Progenitor cell of endocrine pancreas (in vitro differentiated cells): Measurements from ENCODE around the gene LETMD1. TPM values are rescaled to one million over a fixed set of nuclear protein-coding genes. Genes with fewer than 3 reads are reported as not detected.

Source experiments
- DNase-seq: peaks from one replicate; pipeline ENCODE4 v3.0.0; 2021; ENCODE audit warnings: low spot score; ENCODE audit not compliant: unreplicated experiment
- H3K27ac Mint-ChIP-seq: 2 replicates; pipeline ENCODE4 v1.8.0; 2021; ENCODE audit warnings: mild to moderate bottlenecking, moderate library complexity, mixed read lengths
- H3K27me3 Mint-ChIP-seq: 2 replicates; pipeline ENCODE4 v1.8.0; 2021; ENCODE audit warnings: mixed read lengths
- H3K36me3 Mint-ChIP-seq: 2 replicates; pipeline ENCODE4 v1.8.0; 2022; ENCODE audit warnings: mixed read lengths; ENCODE audit not compliant: insufficient read depth
- H3K4me1 Mint-ChIP-seq: 2 replicates; pipeline ENCODE4 v1.8.0; 2021; ENCODE audit warnings: low read depth, mixed read lengths
- H3K4me3 Mint-ChIP-seq: 2 replicates; pipeline ENCODE4 v1.8.0; 2021; ENCODE audit warnings: low read depth, mild to moderate bottlenecking, moderate library complexity, mixed read lengths
- H3K9me3 Mint-ChIP-seq: 2 replicates; pipeline ENCODE4 v1.8.0; 2021; ENCODE audit warnings: low read depth, mixed read lengths
- total RNA-seq: library from RNA; stranded (reverse); gene quantifications from 2 replicates; pipeline ENCODE4 v1.2.1, GENCODE V29; 2021
- TF ChIP-seq, protein P1 (sequence below): fragments of 200-600 bp; sonication (generic); IDR thresholded peaks from one replicate; pipeline ENCODE4 v1.5.0; 2021; ENCODE audit warnings: antibody characterized with exemption, mild to moderate bottlenecking; ENCODE audit not compliant: unreplicated experiment

Gene LETMD1
- total RNA-seq, 1 donor from 2014 or later, result 58.0 TPM

DNA sequence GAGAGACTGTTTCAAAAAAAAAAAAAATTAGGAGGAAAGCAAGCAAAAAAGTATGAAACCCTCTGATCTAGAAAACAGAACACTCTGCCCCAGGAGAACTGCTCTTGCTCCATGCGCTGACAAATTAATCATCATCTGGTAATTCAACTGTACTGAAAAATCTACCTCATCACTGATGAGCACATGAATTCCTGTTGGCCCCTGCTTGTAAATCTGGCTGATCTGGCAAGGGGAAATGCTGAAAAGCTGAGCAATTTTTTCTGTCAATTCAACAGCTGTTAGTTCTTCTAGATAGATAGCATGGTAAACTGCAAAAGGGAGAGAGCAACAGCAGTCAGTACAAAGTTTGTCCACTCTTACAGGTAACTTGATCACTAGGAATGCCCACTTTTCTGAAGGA lies 50.5 kb downstream of the LETMD1 start:
- H3K27me3 Mint-ChIP-seq, result no peaks in the 10 kb centered on the region
- TF ChIP-seq, protein P1, sequence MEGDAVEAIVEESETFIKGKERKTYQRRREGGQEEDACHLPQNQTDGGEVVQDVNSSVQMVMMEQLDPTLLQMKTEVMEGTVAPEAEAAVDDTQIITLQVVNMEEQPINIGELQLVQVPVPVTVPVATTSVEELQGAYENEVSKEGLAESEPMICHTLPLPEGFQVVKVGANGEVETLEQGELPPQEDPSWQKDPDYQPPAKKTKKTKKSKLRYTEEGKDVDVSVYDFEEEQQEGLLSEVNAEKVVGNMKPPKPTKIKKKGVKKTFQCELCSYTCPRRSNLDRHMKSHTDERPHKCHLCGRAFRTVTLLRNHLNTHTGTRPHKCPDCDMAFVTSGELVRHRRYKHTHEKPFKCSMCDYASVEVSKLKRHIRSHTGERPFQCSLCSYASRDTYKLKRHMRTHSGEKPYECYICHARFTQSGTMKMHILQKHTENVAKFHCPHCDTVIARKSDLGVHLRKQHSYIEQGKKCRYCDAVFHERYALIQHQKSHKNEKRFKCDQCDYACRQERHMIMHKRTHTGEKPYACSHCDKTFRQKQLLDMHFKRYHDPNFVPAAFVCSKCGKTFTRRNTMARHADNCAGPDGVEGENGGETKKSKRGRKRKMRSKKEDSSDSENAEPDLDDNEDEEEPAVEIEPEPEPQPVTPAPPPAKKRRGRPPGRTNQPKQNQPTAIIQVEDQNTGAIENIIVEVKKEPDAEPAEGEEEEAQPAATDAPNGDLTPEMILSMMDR, result no peak
- H3K36me3 Mint-ChIP-seq, result peaks cover 29% of the 10 kb centered on the region
- H3K9me3 Mint-ChIP-seq, result no peaks in the 10 kb centered on the region
- no peak for DNase-seq
- no peak overlapping the region for H3K27ac Mint-ChIP-seq
- no peaks in the 10 kb centered on the region for H3K4me1 Mint-ChIP-seq
- no peak overlapping the region for H3K4me3 Mint-ChIP-seq

DNA sequence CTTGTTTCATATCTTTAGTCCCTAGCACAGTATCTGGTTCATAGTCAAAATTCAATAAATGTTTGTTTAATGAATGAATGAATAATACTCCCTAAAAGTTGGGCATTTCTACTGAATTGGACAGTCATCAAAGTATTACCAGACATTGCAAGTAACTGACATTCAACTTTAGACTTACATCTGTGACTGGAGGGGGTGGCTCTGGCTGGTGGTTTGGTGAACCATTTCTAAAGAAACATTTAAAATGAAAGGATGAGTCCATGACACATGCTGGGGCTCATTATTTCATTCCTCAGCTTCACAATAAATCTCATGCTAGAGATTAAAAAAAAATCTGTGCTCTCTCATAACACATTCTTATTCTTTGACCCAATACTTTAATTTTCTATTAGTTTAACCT lies 55.9 kb downstream of the LETMD1 start:
- H3K4me1 Mint-ChIP-seq, result no peaks in the 10 kb centered on the region
- no peaks in the 10 kb centered on the region for H3K9me3 Mint-ChIP-seq
- TF ChIP-seq, protein P1, result no peak
- no peaks in the 10 kb centered on the region for H3K27me3 Mint-ChIP-seq
- peaks cover 23% of the 10 kb centered on the region for H3K36me3 Mint-ChIP-seq
- DNase-seq, result no peak
- no peak overlapping the region for H3K4me3 Mint-ChIP-seq
- no peak overlapping the region for H3K27ac Mint-ChIP-seq

DNA sequence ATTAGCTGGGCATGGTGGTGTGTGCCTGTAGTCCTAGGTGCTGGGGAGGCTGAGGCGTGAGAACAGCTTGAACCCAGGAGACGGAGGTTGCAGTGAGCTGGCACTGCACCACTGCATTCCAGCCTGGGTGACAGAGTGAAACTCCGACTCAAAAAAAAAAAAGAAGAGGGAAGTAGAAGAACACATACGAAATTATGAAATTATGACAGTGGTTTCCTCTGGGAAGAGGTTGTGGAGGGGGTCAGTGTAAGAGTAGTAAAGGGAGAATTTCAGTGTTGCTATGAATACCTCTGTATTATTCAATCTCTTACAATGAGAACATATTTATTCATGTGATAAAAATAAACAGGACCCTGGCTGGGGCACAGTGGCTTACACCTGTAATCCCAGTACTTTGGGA lies 60.0 kb downstream of the LETMD1 start:
- Mint-ChIP-seq H3K4me1 (no peaks in the 10 kb centered on the region), H3K36me3 (peaks cover 24% of the 10 kb centered on the region), H3K27ac (no peak overlapping the region), H3K9me3 (no peaks in the 10 kb centered on the region), H3K4me3 (no peak overlapping the region), H3K27me3 (no peaks in the 10 kb centered on the region)
- DNase-seq, result no peak
- TF ChIP-seq, protein P1, result no peak

Other genes starting within 250 kb of the LETMD1 start
- gene TMPRSS12, start 205.4 kb upstream of the LETMD1 start, total RNA-seq, result not detected in 2 replicates
- not detected in 2 replicates for gene HIGD1C, start 95.8 kb upstream of the LETMD1 start, total RNA-seq
- 73.8 and 76.8 TPM in 2 replicates for gene SLC11A2, start 21.9 kb upstream of the LETMD1 start, total RNA-seq
- 66.4 and 67.0 TPM in 2 replicates for gene CSRNP2, start 35.3 kb downstream of the LETMD1 start, total RNA-seq
- gene TFCP2, start 124.8 kb downstream of the LETMD1 start, total RNA-seq, result 40.0 and 44.2 TPM in 2 replicates
- 8.2 and 11.6 TPM in 2 replicates for gene POU6F1, start 169.7 kb downstream of the LETMD1 start, total RNA-seq
- 103 and 106 TPM in 2 replicates for gene DAZAP2, start 190.5 kb downstream of the LETMD1 start, total RNA-seq
- gene SMAGP, start 222.1 kb downstream of the LETMD1 start, total RNA-seq, result 9.1 and 11.0 TPM in 2 replicates